Fibroblast of lung (primary cell): ENCODE data around the gene HSPA6. TPM values are rescaled to one million over a fixed set of nuclear protein-coding genes. Genes with fewer than 3 reads are reported as not detected.
"Not testable (repeated sequence)": the region's sequence is repeated elsewhere in the genome, so short reads cannot be mapped to it uniquely, and the experiment has no call there.

Experiments used
- DNase-seq, 2 donors: peaks; one replicate each; pipeline versions ENCODE4 v3.0.0 to v3.0.0-alpha.2; 2010; ENCODE audit warnings: low read depth in 2 of 2
- H2AFZ ChIP-seq: 2 replicates; pipeline ENCODE4 v1.5.1; 2012; ENCODE audit warnings: low read length, control low read depth, inconsistent platforms
- H3K27ac ChIP-seq: 2 replicates; pipeline ENCODE4 v1.5.1; 2011; ENCODE audit warnings: low read length, control low read depth; ENCODE audit not compliant: insufficient read depth
- H3K27me3 ChIP-seq: 2 replicates; pipeline ENCODE4 v1.5.1; 2011; ENCODE audit warnings: mild to moderate bottlenecking, low read length; ENCODE audit not compliant: control insufficient read depth, insufficient read depth
- H3K36me3 ChIP-seq: 2 replicates; pipeline ENCODE4 v1.5.1; 2011; ENCODE audit warnings: low read length; ENCODE audit not compliant: control insufficient read depth, insufficient read depth
- H3K4me1 ChIP-seq: 2 replicates; pipeline ENCODE4 v1.5.1; 2011; ENCODE audit warnings: low read length; ENCODE audit not compliant: control insufficient read depth, insufficient read depth; ENCODE audit errors: extremely low read depth
- H3K4me2 ChIP-seq: 2 replicates; pipeline ENCODE4 v1.5.1; 2011; ENCODE audit warnings: low read length, control low read depth; ENCODE audit not compliant: insufficient read depth; ENCODE audit errors: extremely low read depth
- H3K4me3 ChIP-seq, 4 experiments: fragments of 200-600 bp in 1 of 4; sonication (generic) in 1 of 4; replicated peaks in 1 of 4; 2 replicates each; pipeline ENCODE4 v1.5.1; 2011 to 2016; ENCODE audit warnings: low read length in 4 of 4, low read depth in 3 of 4, mild to moderate bottlenecking in 3 of 4, control low read depth in 2 of 4, inconsistent platforms in 1 of 4, mixed read lengths in 1 of 4; ENCODE audit not compliant: insufficient read depth in 1 of 4; ENCODE audit errors: control extremely low read depth in 1 of 4
- H3K79me2 ChIP-seq: 2 replicates; pipeline ENCODE4 v1.5.1; 2012; ENCODE audit warnings: mild to moderate bottlenecking, low read length, inconsistent platforms; ENCODE audit not compliant: control insufficient read depth, insufficient read depth
- H3K9ac ChIP-seq: 2 replicates; pipeline ENCODE4 v1.5.1; 2011; ENCODE audit warnings: mild to moderate bottlenecking, low read length, control low read depth; ENCODE audit not compliant: insufficient read depth
- H3K9me3 ChIP-seq: 2 replicates; pipeline ENCODE4 v1.5.1; 2012; ENCODE audit warnings: low read depth, low read length; ENCODE audit not compliant: control insufficient read depth, insufficient read depth
- H4K20me1 ChIP-seq: 2 replicates; pipeline ENCODE4 v1.5.1; 2011; ENCODE audit warnings: low read length; ENCODE audit not compliant: control insufficient read depth, insufficient read depth; ENCODE audit errors: extremely low read depth
- polyA plus RNA-seq, 2 donors: library from polyadenylated mRNA; depleted of rRNA in 1 of 2; stranded (reverse) in 1 of 2; unstranded in 1 of 2; fragments of >200 nt; gene quantifications; 2 replicates each; pipeline ENCODE4 v1.2.1, GENCODE V29; 2011 to 2012; ENCODE audit warnings: missing spikeins in 1 of 2
- total RNA-seq: library from RNA; depleted of rRNA; stranded (reverse); fragments of >200 nt; gene quantifications from 2 replicates; pipeline ENCODE4 v1.2.1, GENCODE V29; 2014

Gene HSPA6
- total and polyA plus RNA-seq, 2 donors (not counting 1 experiment from before 2014, with no cell fraction given) = 0.22 to 2.3 TPM

DNA sequence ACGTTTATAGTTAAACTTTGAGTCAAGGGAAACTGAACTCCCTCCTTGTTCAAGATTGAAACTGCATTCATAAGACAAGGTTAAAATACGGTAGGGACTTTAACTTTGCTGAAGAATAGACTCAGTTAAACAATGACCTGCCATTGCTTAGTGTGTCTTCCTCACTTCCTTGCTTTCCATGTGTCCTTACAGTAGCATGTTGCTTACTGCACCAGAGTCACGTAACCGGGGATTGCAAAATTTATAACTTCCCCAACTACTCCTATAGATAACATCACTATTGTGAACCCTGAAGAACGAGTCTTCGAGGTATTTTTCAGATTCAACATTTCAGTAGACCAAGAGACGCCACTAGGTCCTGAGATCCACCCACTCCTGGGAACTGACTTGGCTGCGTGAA is 47.4 kb downstream of the HSPA6 start:
- not testable (repeated sequence) for H3K9me3 ChIP-seq, H3K9ac ChIP-seq

More for the DNA sequence above, 47.4 kb downstream of the HSPA6 start:
- H3K4me2 ChIP-seq, H3K27me3 ChIP-seq, H3K4me1 ChIP-seq, DNase-seq, H3K36me3 ChIP-seq, H2AFZ ChIP-seq, H3K27ac ChIP-seq, H3K4me3 ChIP-seq, H3K79me2 ChIP-seq, H4K20me1 ChIP-seq: not testable (repeated sequence)

Other genes starting within 250 kb of the HSPA6 start
- gene MPZ, start 214.6 kb upstream of the HSPA6 start, total RNA-seq = 0.51 and 0.99 TPM in 2 replicates
- gene MPZ, start 214.6 kb upstream of the HSPA6 start, polyA plus RNA-seq = 1.1 and 1.9 TPM in 2 replicates
- gene SDHC, start 210.2 kb upstream of the HSPA6 start, total RNA-seq = 13.4 and 24.8 TPM in 2 replicates
- 484 and 512 TPM in 2 replicates for gene SDHC, start 210.2 kb upstream of the HSPA6 start, polyA plus RNA-seq
- gene CFAP126, start 156.7 kb upstream of the HSPA6 start, total RNA-seq = not detected in 2 replicates
- gene CFAP126, start 156.7 kb upstream of the HSPA6 start, polyA plus RNA-seq = not detected in 2 replicates
- 3.3 and 3.9 TPM in 2 replicates for gene FCGR2A, start 19.1 kb upstream of the HSPA6 start, total RNA-seq
- gene FCGR2A, start 19.1 kb upstream of the HSPA6 start, polyA plus RNA-seq = 2.4 and 7.6 TPM in 2 replicates
- gene FCGR3A, start 25.3 kb downstream of the HSPA6 start, total RNA-seq = not detected in 2 replicates
- not detected in 2 replicates for gene FCGR3A, start 25.3 kb downstream of the HSPA6 start, polyA plus RNA-seq
- gene FCGR3B, start 106.6 kb downstream of the HSPA6 start, total RNA-seq = not detected in 2 replicates
- gene FCGR3B, start 106.6 kb downstream of the HSPA6 start, polyA plus RNA-seq = not detected in 2 replicates
- gene FCGR2B, start 138.6 kb downstream of the HSPA6 start, total RNA-seq = not detected in 2 replicates
- gene FCGR2B, start 138.6 kb downstream of the HSPA6 start, polyA plus RNA-seq = not detected in 2 replicates
- gene FCRLA, start 182.7 kb downstream of the HSPA6 start, total RNA-seq = under 0.01 and 0.17 TPM in 2 replicates
- 0.56 and 0.68 TPM in 2 replicates for gene FCRLA, start 182.7 kb downstream of the HSPA6 start, polyA plus RNA-seq
- 0.77 and 1.2 TPM in 2 replicates for gene FCRLB, start 197.0 kb downstream of the HSPA6 start, total RNA-seq
- gene FCRLB, start 197.0 kb downstream of the HSPA6 start, polyA plus RNA-seq = 0.45 and 1.1 TPM in 2 replicates
- gene DUSP12, start 225.2 kb downstream of the HSPA6 start, total RNA-seq = 34.2 and 35.8 TPM in 2 replicates
- 35.6 and 36.1 TPM in 2 replicates for gene DUSP12, start 225.2 kb downstream of the HSPA6 start, polyA plus RNA-seq
- 19.5 and 25.3 TPM in 2 replicates for gene ATF6, start 241.8 kb downstream of the HSPA6 start, total RNA-seq
- gene ATF6, start 241.8 kb downstream of the HSPA6 start, polyA plus RNA-seq = 24.8 and 27.4 TPM in 2 replicates